Measurements from ENCODE around the gene MALAT1.
"Not testable (repeated sequence)": the region's sequence is repeated elsewhere in the genome, so short reads cannot be mapped to it uniquely, and the experiment has no call there.

Gene MALAT1

GRCh38 chr11:65522718-65523630 is 24.1 kb downstream of the MALAT1 start:
- DNase-seq, result not testable (repeated sequence)

GRCh38 chr11:65523631-65523968 is 24.8 kb downstream of the MALAT1 start:
- DNase-seq, result not testable (repeated sequence)

GRCh38 chr11:65524014-65524740 is 25.3 kb downstream of the MALAT1 start:
- DNase-seq, result no peak

GRCh38 chr11:65524741-65525545 is 26.1 kb downstream of the MALAT1 start, which contains the start of gene SCYL1:
TSS of gene SCYL1 (plus strand) at chr11:65525083. CDS start at chr11:65525154, 71 bp downstream.
- DNase-seq, result peak; percentile 64 to 84 (median 72)

GRCh38 chr11:65525546-65526480 is 27.0 kb downstream of the MALAT1 start:
- DNase-seq, result no peak

- DNase-seq, result no peak
Measured at GRCh38 chr11:65526744-65527143, 27.9 kb downstream of the MALAT1 start.

GRCh38 chr11:65528819-65529350 is 30.0 kb downstream of the MALAT1 start:
- DNase-seq, result no peak

GRCh38 chr11:65529475-65530156 is 30.8 kb downstream of the MALAT1 start:
- DNase-seq, result no peak

- no peak for DNase-seq
Measured at GRCh38 chr11:65530157-65530496, 31.3 kb downstream of the MALAT1 start.

GRCh38 chr11:65532388-65533064 is 33.7 kb downstream of the MALAT1 start:
- no peak for DNase-seq

- no peak for DNase-seq
Measured at GRCh38 chr11:65535102-65535501, 36.3 kb downstream of the MALAT1 start.

- no peak for DNase-seq
Measured at GRCh38 chr11:65536412-65537295, 37.8 kb downstream of the MALAT1 start.

GRCh38 chr11:65537296-65537597 is 38.4 kb downstream of the MALAT1 start:
- DNase-seq, result no peak

GRCh38 chr11:65537620-65538231 is 38.9 kb downstream of the MALAT1 start:
- DNase-seq, result no peak

GRCh38 chr11:65538232-65538914 is 39.5 kb downstream of the MALAT1 start:
- no peak for DNase-seq

GRCh38 chr11:65538915-65539743 is 40.3 kb downstream of the MALAT1 start:
- no peak for DNase-seq

GRCh38 chr11:65539744-65540289 is 41.0 kb downstream of the MALAT1 start:
- peak in 1 of 4 experiments; percentile 60 for DNase-seq
